Mesothelial cell of epicardium (in vitro differentiated cells): ENCODE results near the gene DNAH5. TPM values are rescaled to one million over a fixed set of nuclear protein-coding genes. Genes with fewer than 3 reads are reported as not detected.

Experiments
- DNase-seq, 2 experiments: peaks; one replicate each; pipeline ENCODE4 v3.0.0; 2021; ENCODE audit warnings: low spot score in 2 of 2; ENCODE audit not compliant: unreplicated experiment in 2 of 2
- H3K27ac Mint-ChIP-seq: 2 replicates; pipeline ENCODE4 v1.8.0; 2021; ENCODE audit warnings: mixed read lengths
- H3K27me3 Mint-ChIP-seq: 2 replicates; pipeline ENCODE4 v1.8.0; 2021; ENCODE audit warnings: low read depth, mixed read lengths
- H3K36me3 Mint-ChIP-seq: 2 replicates; pipeline ENCODE4 v1.8.0; 2021; ENCODE audit warnings: mixed read lengths
- H3K4me1 Mint-ChIP-seq: 2 replicates; pipeline ENCODE4 v1.8.0; 2021; ENCODE audit warnings: mixed read lengths
- H3K4me3 Mint-ChIP-seq: 2 replicates; pipeline ENCODE4 v1.8.0; 2021; ENCODE audit warnings: mild to moderate bottlenecking, moderate library complexity, mixed read lengths
- H3K9me3 Mint-ChIP-seq: 2 replicates; pipeline ENCODE4 v1.8.0; 2021; ENCODE audit warnings: mixed read lengths
- total RNA-seq: library from RNA; stranded (reverse); gene quantifications from 3 replicates; pipeline ENCODE4 v1.2.1, GENCODE V29; 2021
- TF ChIP-seq, protein P1 (sequence below): fragments of 200-600 bp; sonication (generic); IDR thresholded peaks from one replicate; pipeline ENCODE4 v1.5.0; 2021; ENCODE audit warnings: antibody characterized with exemption; ENCODE audit not compliant: unreplicated experiment

Gene DNAH5
- total RNA-seq, 1 donor from 2014 or later, result 0.54 TPM

DNA sequence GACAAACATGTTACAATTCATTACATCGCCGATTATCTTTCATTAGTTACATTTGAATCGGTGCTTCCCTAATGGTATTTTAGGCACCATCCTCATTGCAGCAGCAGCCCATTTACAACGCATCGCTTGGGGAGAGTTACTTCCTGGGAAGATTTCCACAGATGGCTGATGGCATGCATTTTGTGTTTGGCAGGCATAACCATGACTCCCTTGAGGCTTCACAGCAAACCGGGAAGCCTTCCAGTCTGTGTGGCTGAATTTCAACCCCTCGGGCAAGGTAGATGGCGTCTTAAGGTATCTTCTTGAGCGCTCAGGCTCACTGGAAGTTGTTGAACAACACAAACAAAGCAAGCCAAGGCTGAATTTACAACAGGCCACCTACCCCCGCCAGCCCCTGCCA, 1.6 kb upstream of the DNAH5 start:
- no peaks in the 10 kb centered on the region for H3K9me3 Mint-ChIP-seq
- H3K4me3 Mint-ChIP-seq, result no peak overlapping the region
- H3K36me3 Mint-ChIP-seq, result no peaks in the 10 kb centered on the region
- TF ChIP-seq, protein P1, sequence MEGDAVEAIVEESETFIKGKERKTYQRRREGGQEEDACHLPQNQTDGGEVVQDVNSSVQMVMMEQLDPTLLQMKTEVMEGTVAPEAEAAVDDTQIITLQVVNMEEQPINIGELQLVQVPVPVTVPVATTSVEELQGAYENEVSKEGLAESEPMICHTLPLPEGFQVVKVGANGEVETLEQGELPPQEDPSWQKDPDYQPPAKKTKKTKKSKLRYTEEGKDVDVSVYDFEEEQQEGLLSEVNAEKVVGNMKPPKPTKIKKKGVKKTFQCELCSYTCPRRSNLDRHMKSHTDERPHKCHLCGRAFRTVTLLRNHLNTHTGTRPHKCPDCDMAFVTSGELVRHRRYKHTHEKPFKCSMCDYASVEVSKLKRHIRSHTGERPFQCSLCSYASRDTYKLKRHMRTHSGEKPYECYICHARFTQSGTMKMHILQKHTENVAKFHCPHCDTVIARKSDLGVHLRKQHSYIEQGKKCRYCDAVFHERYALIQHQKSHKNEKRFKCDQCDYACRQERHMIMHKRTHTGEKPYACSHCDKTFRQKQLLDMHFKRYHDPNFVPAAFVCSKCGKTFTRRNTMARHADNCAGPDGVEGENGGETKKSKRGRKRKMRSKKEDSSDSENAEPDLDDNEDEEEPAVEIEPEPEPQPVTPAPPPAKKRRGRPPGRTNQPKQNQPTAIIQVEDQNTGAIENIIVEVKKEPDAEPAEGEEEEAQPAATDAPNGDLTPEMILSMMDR, result no peak
- no peak for DNase-seq
- no peak overlapping the region for H3K27ac Mint-ChIP-seq
- H3K4me1 Mint-ChIP-seq, result no peaks in the 10 kb centered on the region
- H3K27me3 Mint-ChIP-seq, result peaks cover 2% of the 10 kb centered on the region

DNA sequence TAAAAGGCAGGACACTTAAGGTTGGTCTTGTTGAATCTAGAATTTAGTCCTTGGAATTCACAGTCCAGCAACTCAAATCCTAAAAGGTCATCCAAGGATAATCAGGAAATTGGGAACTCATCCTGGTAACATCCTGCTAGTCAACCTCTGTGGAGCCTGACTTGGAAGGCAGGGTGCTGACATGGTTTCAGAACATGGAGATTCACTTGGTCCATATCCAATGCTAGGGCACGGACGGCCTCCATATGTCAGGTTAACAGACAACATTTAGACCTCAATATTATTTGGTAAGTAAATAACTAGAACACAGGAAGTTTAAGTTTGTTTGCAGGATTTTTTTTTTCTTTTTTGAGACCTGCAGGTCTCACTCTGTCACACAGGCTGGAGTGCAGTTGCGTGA, 783 bp upstream of the DNAH5 start:
- Mint-ChIP-seq H3K27ac (no peak overlapping the region), H3K4me3 (no peak overlapping the region), H3K27me3 (no peaks in the 10 kb centered on the region), H3K9me3 (no peaks in the 10 kb centered on the region), H3K36me3 (no peaks in the 10 kb centered on the region), H3K4me1 (no peaks in the 10 kb centered on the region)
- TF ChIP-seq, protein P1, result no peak
- no peak for DNase-seq

GRCh38 chr5:13943676-13944075, 812 bp downstream of the DNAH5 start:
- Mint-ChIP-seq H3K4me3 (no peak overlapping the region), H3K4me1 (no peaks in the 10 kb centered on the region), H3K27ac (no peak overlapping the region), H3K9me3 (no peaks in the 10 kb centered on the region), H3K27me3 (no peaks in the 10 kb centered on the region), H3K36me3 (no peaks in the 10 kb centered on the region)
- DNase-seq, result no peak
- TF ChIP-seq, protein P1, result no peak

DNA sequence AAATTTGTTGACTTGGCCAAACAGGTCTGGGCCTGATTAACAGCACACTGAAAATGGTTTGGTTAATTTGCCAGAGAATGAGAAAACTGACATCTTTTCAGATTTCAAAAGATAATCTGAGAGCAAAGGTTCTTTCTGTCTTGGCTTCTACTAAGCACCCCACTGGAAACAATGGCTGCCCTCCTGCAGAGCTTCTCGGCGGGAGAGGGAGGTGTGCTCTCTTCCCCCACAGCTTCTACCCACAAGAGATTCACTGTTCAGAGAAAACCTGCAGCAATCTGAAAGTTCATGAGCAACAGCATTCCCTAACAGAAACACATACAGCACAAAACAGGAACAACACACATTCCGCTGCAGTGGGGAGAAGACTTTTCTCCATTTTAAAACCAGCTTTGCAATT, 3.0 kb downstream of the DNAH5 start:
- H3K4me3 Mint-ChIP-seq, result no peak overlapping the region
- no peaks in the 10 kb centered on the region for H3K9me3 Mint-ChIP-seq
- peaks cover 2% of the 10 kb centered on the region for H3K27me3 Mint-ChIP-seq
- DNase-seq, result no peak
- no peaks in the 10 kb centered on the region for H3K4me1 Mint-ChIP-seq
- H3K27ac Mint-ChIP-seq, result no peak overlapping the region
- TF ChIP-seq, protein P1, result no peak
- no peaks in the 10 kb centered on the region for H3K36me3 Mint-ChIP-seq

- TF ChIP-seq, protein P1, result no peak
- DNase-seq, result no peak
- H3K9me3 Mint-ChIP-seq, result peaks cover 2% of the 10 kb centered on the region
- H3K27me3 Mint-ChIP-seq, result peaks cover 2% of the 10 kb centered on the region
- no peak overlapping the region for H3K4me3 Mint-ChIP-seq
- no peaks in the 10 kb centered on the region for H3K36me3 Mint-ChIP-seq
- no peak overlapping the region for H3K27ac Mint-ChIP-seq
- no peaks in the 10 kb centered on the region for H3K4me1 Mint-ChIP-seq
Observed at GRCh38 chr5:13939638-13940037, 4.8 kb downstream of the DNAH5 start.

DNA sequence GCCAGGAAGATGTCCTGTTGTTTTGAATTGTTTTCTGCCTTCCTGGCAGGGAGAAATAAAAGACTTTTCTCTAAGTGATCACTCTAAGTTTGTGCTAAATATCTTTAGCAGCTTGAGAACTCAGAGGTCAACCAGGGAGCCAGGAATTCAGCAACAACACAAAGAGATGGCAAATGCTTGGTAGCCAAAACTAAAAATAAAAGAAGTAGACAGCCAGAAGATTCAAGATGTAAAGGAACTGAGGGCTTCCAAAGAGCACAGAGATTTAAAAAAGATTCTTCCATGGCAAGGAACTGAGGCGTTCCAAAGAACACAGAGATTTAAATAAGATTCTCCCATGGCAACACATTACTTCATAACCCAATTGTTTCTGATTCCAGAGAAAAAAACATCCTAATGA, 9.6 kb downstream of the DNAH5 start:
- peaks cover 2% of the 10 kb centered on the region for H3K27me3 Mint-ChIP-seq
- no peak for DNase-seq
- H3K9me3 Mint-ChIP-seq, result peaks cover 12% of the 10 kb centered on the region
- H3K27ac Mint-ChIP-seq, result no peak overlapping the region
- peaks cover 4% of the 10 kb centered on the region for H3K4me1 Mint-ChIP-seq
- no peak overlapping the region for H3K4me3 Mint-ChIP-seq
- TF ChIP-seq, protein P1, result no peak
- H3K36me3 Mint-ChIP-seq, result peaks cover 3% of the 10 kb centered on the region
